ENCODE results near the gene UIMC1.

DNA sequence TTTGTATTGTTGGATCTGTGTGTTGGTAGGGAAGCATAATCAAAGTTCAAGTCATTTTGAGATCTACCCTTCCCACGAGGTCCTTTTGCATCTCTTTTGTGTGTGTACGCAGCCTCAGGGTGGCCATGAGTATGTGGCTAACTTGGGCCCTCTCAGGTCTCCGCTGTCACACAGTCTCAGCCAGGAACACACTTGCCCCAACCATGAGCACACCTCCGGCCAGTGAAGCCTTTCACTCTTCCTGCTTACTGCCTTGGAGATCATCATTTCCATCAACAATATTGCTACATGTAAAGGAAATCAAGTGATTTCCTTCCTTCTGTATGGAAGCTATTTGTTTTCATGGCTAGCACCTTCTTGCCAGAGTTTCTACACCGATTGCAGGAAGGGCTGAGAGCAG is 29.9 kb upstream of the UIMC1 start:
- no peak for TF ChIP-seq POLR2A (IDR thresholded peaks at IDR 0.05)
- TF ChIP-seq, protein P1, sequence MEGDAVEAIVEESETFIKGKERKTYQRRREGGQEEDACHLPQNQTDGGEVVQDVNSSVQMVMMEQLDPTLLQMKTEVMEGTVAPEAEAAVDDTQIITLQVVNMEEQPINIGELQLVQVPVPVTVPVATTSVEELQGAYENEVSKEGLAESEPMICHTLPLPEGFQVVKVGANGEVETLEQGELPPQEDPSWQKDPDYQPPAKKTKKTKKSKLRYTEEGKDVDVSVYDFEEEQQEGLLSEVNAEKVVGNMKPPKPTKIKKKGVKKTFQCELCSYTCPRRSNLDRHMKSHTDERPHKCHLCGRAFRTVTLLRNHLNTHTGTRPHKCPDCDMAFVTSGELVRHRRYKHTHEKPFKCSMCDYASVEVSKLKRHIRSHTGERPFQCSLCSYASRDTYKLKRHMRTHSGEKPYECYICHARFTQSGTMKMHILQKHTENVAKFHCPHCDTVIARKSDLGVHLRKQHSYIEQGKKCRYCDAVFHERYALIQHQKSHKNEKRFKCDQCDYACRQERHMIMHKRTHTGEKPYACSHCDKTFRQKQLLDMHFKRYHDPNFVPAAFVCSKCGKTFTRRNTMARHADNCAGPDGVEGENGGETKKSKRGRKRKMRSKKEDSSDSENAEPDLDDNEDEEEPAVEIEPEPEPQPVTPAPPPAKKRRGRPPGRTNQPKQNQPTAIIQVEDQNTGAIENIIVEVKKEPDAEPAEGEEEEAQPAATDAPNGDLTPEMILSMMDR (IDR thresholded peaks at IDR 0.05), result no peak

Measured in adrenal gland (tissue), 5 donors.